Smooth muscle cell (in vitro differentiated cells): Measurements from ENCODE around the gene HOATZ. TPM values are rescaled to one million over a fixed set of nuclear protein-coding genes. Genes with fewer than 3 reads are reported as not detected.

ENCODE experiments used
- DNase-seq: peaks from one replicate; lab custom pipeline; 2025; ENCODE audit not compliant: unreplicated experiment; lab: John Stamatoyannopoulos, UW
- H2AFZ ChIP-seq: fragments of 200-600 bp; sonication (generic); 2 replicates; pipeline ENCODE4 v1.6.0; 2016; ENCODE audit warnings: antibody characterized with exemption, low read depth, mild to moderate bottlenecking
- H3F3A ChIP-seq: fragments of 200-600 bp; sonication (generic); 2 replicates; pipeline ENCODE4 v1.6.0; 2017; ENCODE audit warnings: antibody characterized with exemption, low read depth
- H3K27ac ChIP-seq: fragments of 200-600 bp; sonication (generic); 2 replicates; pipeline ENCODE4 v1.5.1; 2016; ENCODE audit warnings: low read depth, mild to moderate bottlenecking
- H3K27me3 ChIP-seq: fragments of 200-600 bp; sonication (generic); 2 replicates; pipeline ENCODE4 v1.6.1; 2016; ENCODE audit warnings: low read depth, mild to moderate bottlenecking
- H3K36me3 ChIP-seq: fragments of 200-600 bp; sonication (generic); 2 replicates; pipeline ENCODE4 v1.5.1; 2016; ENCODE audit warnings: low read depth
- H3K4me1 ChIP-seq: fragments of 200-600 bp; sonication (generic); 2 replicates; pipeline ENCODE4 v1.5.1; 2016; ENCODE audit warnings: low read depth
- H3K4me2 ChIP-seq: fragments of 200-600 bp; sonication (generic); 2 replicates; pipeline ENCODE4 v1.6.0; 2016; ENCODE audit warnings: mild to moderate bottlenecking
- H3K4me3 ChIP-seq: fragments of 200-600 bp; sonication (generic); 2 replicates; pipeline ENCODE4 v1.5.1; 2016; ENCODE audit warnings: mild to moderate bottlenecking
- H3K79me2 ChIP-seq: fragments of 200-600 bp; sonication (generic); 2 replicates; pipeline ENCODE4 v1.6.0; 2016; ENCODE audit warnings: low read depth, mild to moderate bottlenecking
- H3K9ac ChIP-seq: fragments of 200-600 bp; sonication (generic); 2 replicates; pipeline ENCODE4 v1.6.0; 2016; ENCODE audit warnings: low read depth
- H3K9me3 ChIP-seq: fragments of 200-600 bp; sonication (generic); replicated peaks from 2 replicates; pipeline ENCODE4 v1.5.1; 2016; ENCODE audit warnings: low read depth
- H4K20me1 ChIP-seq: fragments of 200-600 bp; sonication (generic); 2 replicates; pipeline ENCODE4 v1.6.0; 2016; ENCODE audit warnings: low read depth
- whole genome bisulfite sequencing: methylation state at CpG from one replicate; pipeline ENCODE4 v1.1.7; 2016; ENCODE audit warnings: low lambda C conversion rate; 5-methylcytosine and 5-hydroxymethylcytosine counted together
- polyA plus RNA-seq: library from polyadenylated mRNA; unstranded; fragments of >200 nt; fragmentation: Nextera tagmentation; extraction: Ambion mirVana; gene quantifications from 2 replicates; pipeline ENCODE4 v1.2.1, GENCODE V29; 2016
- total RNA-seq: library from RNA; depleted of rRNA; stranded (reverse); fragments of >200 nt; gene quantifications from 2 replicates; pipeline ENCODE4 v1.2.3, GENCODE V29; 2014
- TF ChIP-seq, protein P1 (sequence below): fragments of 200-600 bp; sonication (generic); IDR thresholded peaks from 2 replicates; pipeline ENCODE4 v1.5.1; 2017; ENCODE audit warnings: borderline replicate concordance, mild to moderate bottlenecking, antibody characterized with exemption; ENCODE audit not compliant: insufficient read depth, poor library complexity, severe bottlenecking

The HOATZ gene
- total and polyA plus RNA-seq, 2 experiments from 2014 or later, result 0.85 to 1.2 TPM

DNA sequence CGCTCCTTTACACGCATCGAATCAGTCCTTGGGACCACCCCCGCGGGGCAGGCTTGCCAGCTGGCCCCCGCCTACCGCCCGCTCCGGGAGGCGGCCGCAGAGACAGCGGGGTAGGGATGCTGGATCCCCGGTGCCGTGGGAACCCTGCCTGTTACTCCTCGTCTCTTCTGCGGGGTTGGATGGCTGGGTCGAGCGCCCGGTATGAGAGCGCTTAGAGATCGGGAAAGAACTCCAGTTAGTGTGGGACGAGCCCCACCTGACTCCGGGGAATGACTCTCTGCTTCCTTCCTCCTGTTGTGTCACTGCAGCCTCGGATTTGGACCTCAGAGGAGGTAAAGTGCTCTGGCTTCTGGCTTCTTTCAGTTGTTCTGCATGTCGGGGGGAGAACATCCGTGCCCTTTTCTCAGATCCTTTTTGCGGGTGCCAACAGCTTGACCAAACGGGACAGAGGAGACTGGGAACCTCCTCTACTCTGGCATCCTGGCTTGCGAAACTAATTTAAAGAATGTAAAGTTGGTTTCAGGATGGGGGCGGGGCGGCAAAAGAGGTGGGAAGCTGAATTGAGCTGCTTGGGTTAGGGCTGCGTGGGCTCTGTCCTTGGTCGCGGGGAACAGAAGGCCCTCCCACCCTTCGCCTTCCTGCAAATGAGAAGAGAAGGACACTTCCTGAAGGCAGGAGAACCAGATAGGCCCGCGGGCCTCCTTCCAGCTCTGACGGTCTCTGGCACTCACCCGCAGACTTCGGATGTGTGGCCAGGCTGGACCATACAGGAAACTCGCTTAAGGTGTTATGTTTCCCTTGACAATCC, 26.9 kb downstream of the HOATZ start:
- Histone ChIP-seq H3K27ac (peak overlapping the region; percentile 66), H3K4me2 (peak overlapping the region; percentile 93), H3K79me2 (no peaks in the 10 kb centered on the region), H3K36me3 (peaks cover 7% of the 10 kb centered on the region), H2AFZ (peak overlapping the region; percentile 94), H3F3A (no peaks in the 10 kb centered on the region), H3K9me3 (no peaks in the 10 kb centered on the region), H4K20me1 (peaks cover 22% of the 10 kb centered on the region), H3K27me3 (no peaks in the 10 kb centered on the region), H3K4me1 (peaks cover 18% of the 10 kb centered on the region), H3K9ac (peak overlapping the region; percentile 63), H3K4me3 (peak overlapping the region; percentile 65)
- 3% methylated on average over 41 of the region's 41 CpGs for WGBS
- TF ChIP-seq, protein P1, sequence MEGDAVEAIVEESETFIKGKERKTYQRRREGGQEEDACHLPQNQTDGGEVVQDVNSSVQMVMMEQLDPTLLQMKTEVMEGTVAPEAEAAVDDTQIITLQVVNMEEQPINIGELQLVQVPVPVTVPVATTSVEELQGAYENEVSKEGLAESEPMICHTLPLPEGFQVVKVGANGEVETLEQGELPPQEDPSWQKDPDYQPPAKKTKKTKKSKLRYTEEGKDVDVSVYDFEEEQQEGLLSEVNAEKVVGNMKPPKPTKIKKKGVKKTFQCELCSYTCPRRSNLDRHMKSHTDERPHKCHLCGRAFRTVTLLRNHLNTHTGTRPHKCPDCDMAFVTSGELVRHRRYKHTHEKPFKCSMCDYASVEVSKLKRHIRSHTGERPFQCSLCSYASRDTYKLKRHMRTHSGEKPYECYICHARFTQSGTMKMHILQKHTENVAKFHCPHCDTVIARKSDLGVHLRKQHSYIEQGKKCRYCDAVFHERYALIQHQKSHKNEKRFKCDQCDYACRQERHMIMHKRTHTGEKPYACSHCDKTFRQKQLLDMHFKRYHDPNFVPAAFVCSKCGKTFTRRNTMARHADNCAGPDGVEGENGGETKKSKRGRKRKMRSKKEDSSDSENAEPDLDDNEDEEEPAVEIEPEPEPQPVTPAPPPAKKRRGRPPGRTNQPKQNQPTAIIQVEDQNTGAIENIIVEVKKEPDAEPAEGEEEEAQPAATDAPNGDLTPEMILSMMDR, result no peak
- peak; percentile 40 for DNase-seq

DNA sequence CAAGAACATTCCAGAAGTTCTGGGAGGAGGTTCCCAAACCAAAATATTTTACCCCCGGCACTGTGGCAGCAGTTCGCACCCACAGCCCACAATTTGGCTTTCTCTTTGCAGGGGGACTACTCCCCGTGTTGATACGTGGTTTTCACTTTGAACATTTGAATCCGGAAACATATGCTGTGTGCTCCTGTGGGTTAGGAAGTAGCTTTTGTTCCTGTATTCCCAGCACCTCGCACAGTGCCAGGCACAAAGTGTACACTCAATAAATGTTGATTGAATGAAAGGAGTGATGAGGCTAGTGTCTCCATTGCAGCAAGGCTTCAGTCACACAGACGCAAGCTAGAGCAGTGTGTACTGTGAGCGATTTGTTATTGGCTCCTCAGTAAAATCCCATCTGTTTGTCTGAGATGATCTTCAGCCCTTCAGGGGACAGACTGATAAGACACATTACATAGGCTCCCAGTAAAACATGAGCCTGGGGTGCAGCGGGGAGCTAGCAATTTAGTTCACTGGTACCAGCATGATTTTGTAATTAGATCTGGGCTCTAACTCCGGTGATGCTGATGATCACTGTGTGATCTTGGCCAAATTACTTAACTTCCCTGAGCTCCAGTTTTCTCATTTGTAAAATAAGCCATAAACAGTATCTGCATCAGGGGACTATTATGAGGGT, 28.2 kb downstream of the HOATZ start:
- Histone ChIP-seq H3K79me2 (no peaks in the 10 kb centered on the region), H3F3A (peaks cover 2% of the 10 kb centered on the region), H3K9ac (no peak overlapping the region), H4K20me1 (peaks cover 27% of the 10 kb centered on the region), H3K9me3 (no peaks in the 10 kb centered on the region), H3K27me3 (no peaks in the 10 kb centered on the region), H3K4me3 (no peak overlapping the region), H3K4me1 (peaks cover 18% of the 10 kb centered on the region), H3K27ac (no peak overlapping the region), H2AFZ (no peak overlapping the region), H3K36me3 (peaks cover 7% of the 10 kb centered on the region), H3K4me2 (no peak overlapping the region)
- no peak for DNase-seq
- WGBS, result 81% methylated on average over 10 of the region's 10 CpGs
- TF ChIP-seq, protein P1, result no peak

DNA sequence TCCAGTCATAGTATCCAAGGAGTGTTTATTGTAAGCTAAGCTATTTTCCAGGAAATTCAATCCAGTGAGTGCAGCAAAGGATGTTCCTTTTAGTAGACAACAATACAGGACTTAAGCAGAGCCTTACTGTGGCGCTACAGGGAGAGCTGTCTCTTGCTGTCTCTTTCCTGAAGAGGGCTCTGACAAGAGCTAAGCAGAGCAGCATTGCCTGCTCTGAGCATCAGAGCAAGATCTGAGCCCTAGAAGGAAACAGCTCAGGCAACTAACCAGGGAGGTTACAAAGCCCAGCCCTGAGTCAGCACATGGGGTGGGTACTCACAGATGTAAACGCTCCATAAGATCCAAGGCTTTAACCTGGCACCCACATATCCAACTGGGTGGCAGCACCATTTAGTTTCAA, 33.9 kb downstream of the HOATZ start:
- H3K36me3 ChIP-seq, result peaks cover 7% of the 10 kb centered on the region
- peaks cover 11% of the 10 kb centered on the region for H3K4me1 ChIP-seq
- DNase-seq, result no peak
- no peaks in the 10 kb centered on the region for H3K9me3 ChIP-seq
- no peaks in the 10 kb centered on the region for H3K27me3 ChIP-seq
- H2AFZ ChIP-seq, result no peak overlapping the region
- H3K4me2 ChIP-seq, result no peak overlapping the region
- TF ChIP-seq, protein P1, result no peak
- peaks cover 21% of the 10 kb centered on the region for H4K20me1 ChIP-seq
- H3K9ac ChIP-seq, result no peak overlapping the region
- H3K27ac ChIP-seq, result no peak overlapping the region
- 70% methylated on average over 2 of the region's 2 CpGs for WGBS
- peaks cover 8% of the 10 kb centered on the region for H3F3A ChIP-seq
- H3K4me3 ChIP-seq, result no peak overlapping the region
- no peaks in the 10 kb centered on the region for H3K79me2 ChIP-seq
